H9 (cell line): ENCODE measurements around the gene RBM33. TPM values are rescaled to one million over a fixed set of nuclear protein-coding genes. Genes with fewer than 3 reads are reported as not detected.

Experiments used
- DNase-seq: peaks from one replicate; pipeline ENCODE4 v3.0.0-alpha.2; 2017
- H2AFZ ChIP-seq: one replicate; pipeline ENCODE4 v1.6.1; 2013; ENCODE audit warnings: mild to moderate bottlenecking, low read length, control low read depth, moderate library complexity
- H2AK5ac ChIP-seq: 2 replicates; pipeline ENCODE4 v1.6.1; 2013; ENCODE audit warnings: low read length, control low read depth, mixed read lengths; ENCODE audit not compliant: insufficient read length
- H2BK120ac ChIP-seq: one replicate; pipeline ENCODE4 v1.6.1; 2013; ENCODE audit warnings: low read depth, mild to moderate bottlenecking, low read length, control low read depth, inconsistent platforms; ENCODE audit not compliant: poor library complexity, severe bottlenecking
- H2BK12ac ChIP-seq: 2 replicates; pipeline ENCODE4 v1.6.1; 2013; ENCODE audit warnings: low read length, control low read depth, mixed read lengths, low read depth; ENCODE audit not compliant: insufficient read length
- H2BK15ac ChIP-seq: 2 replicates; pipeline ENCODE4 v1.6.1; 2013; ENCODE audit warnings: low read depth, low read length, control low read depth
- H2BK20ac ChIP-seq: one replicate; pipeline ENCODE4 v1.6.1; 2013; ENCODE audit warnings: low read depth, mild to moderate bottlenecking, low read length, control low read depth, inconsistent platforms; ENCODE audit not compliant: poor library complexity, severe bottlenecking
- H2BK5ac ChIP-seq: 2 replicates; pipeline ENCODE4 v1.6.1; 2013; ENCODE audit warnings: low read length, control low read depth, mixed read lengths; ENCODE audit not compliant: insufficient read length
- H3K14ac ChIP-seq: 2 replicates; pipeline ENCODE4 v1.6.1; 2013; ENCODE audit warnings: low read length, control low read depth; ENCODE audit not compliant: insufficient read depth
- H3K18ac ChIP-seq: 2 replicates; pipeline ENCODE4 v1.6.1; 2013; ENCODE audit warnings: low read depth, mild to moderate bottlenecking, mixed read lengths, low read length, control low read depth; ENCODE audit not compliant: insufficient read length
- H3K23ac ChIP-seq: 2 replicates; pipeline ENCODE4 v1.6.1; 2013; ENCODE audit warnings: low read length, control low read depth, mixed read lengths, low read depth; ENCODE audit not compliant: insufficient read length
- H3K23me2 ChIP-seq: 2 replicates; pipeline ENCODE4 v1.6.1; 2013; ENCODE audit warnings: low read depth, mild to moderate bottlenecking, mixed read lengths, low read length, control low read depth; ENCODE audit not compliant: insufficient read length, poor library complexity, severe bottlenecking
- H3K27ac ChIP-seq: 2 replicates; pipeline ENCODE4 v1.5.1; 2013; ENCODE audit warnings: low read length, control low read depth, mixed read lengths, low read depth; ENCODE audit not compliant: insufficient read length
- H3K27me3 ChIP-seq: 2 replicates; pipeline ENCODE4 v1.6.1; 2013; ENCODE audit warnings: low read length, control low read depth, inconsistent platforms; ENCODE audit not compliant: insufficient read depth
- H3K4ac ChIP-seq: 2 replicates; pipeline ENCODE4 v1.6.1; 2013; ENCODE audit warnings: low read depth, mild to moderate bottlenecking, control low read depth, inconsistent platforms, low read length, moderate library complexity
- H3K4me1 ChIP-seq: 2 replicates; pipeline ENCODE4 v1.6.1; 2013; ENCODE audit warnings: low read length, control low read depth, inconsistent platforms; ENCODE audit not compliant: insufficient read depth
- H3K4me2 ChIP-seq: 2 replicates; pipeline ENCODE4 v1.6.1; 2013; ENCODE audit warnings: low read length, control low read depth, mixed read lengths; ENCODE audit not compliant: insufficient read length, insufficient read depth
- H3K56ac ChIP-seq: 2 replicates; pipeline ENCODE4 v1.6.1; 2013; ENCODE audit warnings: low read depth, mild to moderate bottlenecking, mixed read lengths, low read length, control low read depth; ENCODE audit not compliant: insufficient read length
- H3K79me1 ChIP-seq: 2 replicates; pipeline ENCODE4 v1.6.1; 2013; ENCODE audit warnings: low read depth, mild to moderate bottlenecking, moderate library complexity, low read length, control low read depth, inconsistent platforms; ENCODE audit not compliant: insufficient read depth, poor library complexity, severe bottlenecking
- H3K79me2 ChIP-seq: 2 replicates; pipeline ENCODE4 v1.6.1; 2013; ENCODE audit warnings: low read length, control low read depth, inconsistent platforms; ENCODE audit not compliant: insufficient read depth
- H3K9ac ChIP-seq: 2 replicates; pipeline ENCODE4 v1.6.1; 2013; ENCODE audit warnings: low read length, control low read depth, mixed read lengths; ENCODE audit not compliant: insufficient read length; ENCODE audit errors: extremely low read depth
- H3K9me3 ChIP-seq: one replicate; pipeline ENCODE4 v1.6.1; 2013; ENCODE audit warnings: low read depth, low read length, inconsistent platforms; ENCODE audit not compliant: control insufficient read depth
- H3T11ph ChIP-seq: one replicate; pipeline ENCODE4 v1.6.1; 2013; ENCODE audit warnings: mild to moderate bottlenecking, low read length, control low read depth, inconsistent platforms
- H4K20me1 ChIP-seq: one replicate; pipeline ENCODE4 v1.6.1; 2013; ENCODE audit not compliant: control insufficient read depth, insufficient read length, insufficient read depth
- H4K5ac ChIP-seq: 2 replicates; pipeline ENCODE4 v1.6.1; 2013; ENCODE audit warnings: low read depth, mild to moderate bottlenecking, mixed read lengths, low read length, control low read depth; ENCODE audit not compliant: insufficient read length
- H4K8ac ChIP-seq: replicated peaks from 2 replicates; pipeline ENCODE4 v1.6.1; 2013; ENCODE audit warnings: low read length, control low read depth, mixed read lengths, low read depth; ENCODE audit not compliant: insufficient read length
- H4K91ac ChIP-seq: 2 replicates; pipeline ENCODE4 v1.6.1; 2013; ENCODE audit warnings: low read depth, mild to moderate bottlenecking, moderate library complexity, mixed read lengths, low read length, control low read depth; ENCODE audit not compliant: insufficient read length
- H3K27ac Mint-ChIP-seq, 3 experiments: 2 replicates in 2 of 3; 3 replicates in 1 of 3; pipeline ENCODE4 v1.8.0; 2020 to 2021; ENCODE audit warnings: mixed read lengths in 3 of 3, mild to moderate bottlenecking in 1 of 3, moderate library complexity in 1 of 3
- H3K27me3 Mint-ChIP-seq: 2 replicates; pipeline ENCODE4 v1.8.0; 2021; ENCODE audit warnings: low read depth, mild to moderate bottlenecking, moderate library complexity, mixed read lengths
- H3K36me3 Mint-ChIP-seq, 3 experiments: 2 replicates in 2 of 3; 3 replicates in 1 of 3; pipeline ENCODE4 v1.8.0; 2020 to 2021; ENCODE audit warnings: low read depth in 3 of 3, mixed read lengths in 3 of 3; ENCODE audit not compliant: insufficient read depth in 1 of 3
- H3K4me1 Mint-ChIP-seq, 2 experiments: 2 replicates each; pipeline ENCODE4 v1.8.0; 2020; ENCODE audit warnings: mixed read lengths in 2 of 2
- H3K4me3 Mint-ChIP-seq, 2 experiments: 2 replicates in 1 of 2; 3 replicates in 1 of 2; pipeline ENCODE4 v1.8.0; 2020 to 2021; ENCODE audit warnings: mild to moderate bottlenecking in 2 of 2, mixed read lengths in 2 of 2, moderate library complexity in 1 of 2
- H3K9me3 Mint-ChIP-seq, 2 experiments: 2 replicates in 1 of 2; 3 replicates in 1 of 2; pipeline ENCODE4 v1.8.0; 2020; ENCODE audit warnings: mild to moderate bottlenecking in 2 of 2, mixed read lengths in 2 of 2, moderate library complexity in 1 of 2
- WGBS: extraction: QIAGEN DNeasy Blood & Tissue Kit; methylation state at CpG from one replicate; pipeline ENCODE4 v1.1.7; 2013; ENCODE audit warnings: missing lambda C conversion rate, low lambda C conversion rate, mixed read lengths; ENCODE audit not compliant: insufficient read length; ENCODE audit errors: extremely low coverage; 5-methylcytosine and 5-hydroxymethylcytosine counted together
- total RNA-seq: library from RNA; stranded (reverse); gene quantifications from 2 replicates; pipeline ENCODE4 v1.2.1, GENCODE V29; 2021
- TF ChIP-seq, protein P1 (sequence below): fragments of 200-600 bp; sonication (generic); conservative IDR thresholded peaks from 3 replicates; pipeline ENCODE4 v1.8.0; 2021; ENCODE audit warnings: antibody characterized with exemption, mild to moderate bottlenecking

Gene RBM33
- total RNA-seq, 1 experiment from 2014 or later = 71.3 TPM

DNA sequence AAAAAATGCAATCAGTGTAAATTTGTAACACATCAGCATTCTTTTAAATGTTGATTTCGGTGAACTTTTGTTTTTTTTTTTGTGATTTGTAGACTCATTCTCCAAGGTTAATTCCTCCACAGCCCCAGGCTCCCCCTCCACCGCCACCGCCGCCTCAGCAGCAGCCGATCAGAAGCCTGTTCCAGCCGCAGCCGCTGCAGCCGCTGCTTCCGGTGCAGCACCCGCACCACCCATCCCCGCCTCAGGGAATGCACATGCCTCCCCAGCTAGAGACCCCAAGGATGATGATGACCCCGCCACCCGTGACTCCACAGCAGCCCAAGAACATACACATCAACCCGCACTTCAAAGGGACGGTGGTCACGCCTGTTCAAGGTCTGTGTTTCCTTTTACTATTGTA is 66.6 kb downstream of the RBM33 start:
- H2BK12ac ChIP-seq = no peak overlapping the region
- H3K79me2 ChIP-seq = peaks cover 7% of the 10 kb centered on the region; the same call in 1 of the 2 replicates
- no peaks in the 10 kb centered on the region for H3K4me1 ChIP-seq
- no peak overlapping the region for H2AFZ ChIP-seq
- no CpG with 5 or more reads among the region's 16 CpGs for WGBS
- peaks cover 2 to 6% of the 10 kb centered on the region in 2 experiments; a peak in 1 of 4 replicates for H3K4me1 Mint-ChIP-seq
- H3K79me1 ChIP-seq = peaks cover 4% of the 10 kb centered on the region
- no peak overlapping the region for H2BK120ac ChIP-seq
- no peak overlapping the region for H3K4me2 ChIP-seq
- no peak overlapping the region for H2BK20ac ChIP-seq
- H2BK15ac ChIP-seq = no peak overlapping the region
- no peak overlapping the region for H2BK5ac ChIP-seq
- H3K36me3 Mint-ChIP-seq = peaks cover 38 to 50% (median 45%) of the 10 kb centered on the region in 3 experiments
- no peak overlapping the region for H4K5ac ChIP-seq
- H2AK5ac ChIP-seq = no peak overlapping the region
- no peak overlapping the region for H3K4me3 Mint-ChIP-seq
- H3K27me3 Mint-ChIP-seq = no peaks in the 10 kb centered on the region; the same call in 1 of the 2 replicates
- no peak overlapping the region for H3K23ac ChIP-seq
- no peak overlapping the region for H4K91ac ChIP-seq
- H3K27ac Mint-ChIP-seq = 0 out of 7 replicates have a peak overlapping the region, but pooled peaks of 1 of the 3 experiments have one; percentile 22
- TF ChIP-seq, protein P1, sequence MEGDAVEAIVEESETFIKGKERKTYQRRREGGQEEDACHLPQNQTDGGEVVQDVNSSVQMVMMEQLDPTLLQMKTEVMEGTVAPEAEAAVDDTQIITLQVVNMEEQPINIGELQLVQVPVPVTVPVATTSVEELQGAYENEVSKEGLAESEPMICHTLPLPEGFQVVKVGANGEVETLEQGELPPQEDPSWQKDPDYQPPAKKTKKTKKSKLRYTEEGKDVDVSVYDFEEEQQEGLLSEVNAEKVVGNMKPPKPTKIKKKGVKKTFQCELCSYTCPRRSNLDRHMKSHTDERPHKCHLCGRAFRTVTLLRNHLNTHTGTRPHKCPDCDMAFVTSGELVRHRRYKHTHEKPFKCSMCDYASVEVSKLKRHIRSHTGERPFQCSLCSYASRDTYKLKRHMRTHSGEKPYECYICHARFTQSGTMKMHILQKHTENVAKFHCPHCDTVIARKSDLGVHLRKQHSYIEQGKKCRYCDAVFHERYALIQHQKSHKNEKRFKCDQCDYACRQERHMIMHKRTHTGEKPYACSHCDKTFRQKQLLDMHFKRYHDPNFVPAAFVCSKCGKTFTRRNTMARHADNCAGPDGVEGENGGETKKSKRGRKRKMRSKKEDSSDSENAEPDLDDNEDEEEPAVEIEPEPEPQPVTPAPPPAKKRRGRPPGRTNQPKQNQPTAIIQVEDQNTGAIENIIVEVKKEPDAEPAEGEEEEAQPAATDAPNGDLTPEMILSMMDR = no peak
- no peak overlapping the region for H3K56ac ChIP-seq
- no peak overlapping the region for H3T11ph ChIP-seq
- no peak overlapping the region for H3K18ac ChIP-seq
- no peak for DNase-seq
- H3K9me3 ChIP-seq = no peaks in the 10 kb centered on the region
- no peak overlapping the region for H3K4ac ChIP-seq
- no peaks in the 10 kb centered on the region for H3K27me3 ChIP-seq
- H3K9ac ChIP-seq = no peak overlapping the region
- H3K27ac ChIP-seq = no peak overlapping the region
- H3K9me3 Mint-ChIP-seq = no peaks in the 10 kb centered on the region
- H4K20me1 ChIP-seq = no peaks in the 10 kb centered on the region
- H3K23me2 ChIP-seq = no peaks in the 10 kb centered on the region
- H4K8ac ChIP-seq = no peak overlapping the region
- H3K14ac ChIP-seq = no peak overlapping the region
